Activated B cell treated with CpG ODN at 0.5 μM for 24 hours (primary cell): Measurements from ENCODE around the gene BNC2. TPM values are rescaled to one million over a fixed set of nuclear protein-coding genes. Genes with fewer than 3 reads are reported as not detected.

Experiments used
- ATAC-seq: fragments of 200-7000 bp; cut with Tn5 transposase; one replicate; pipeline ENCODE4 v1.10.0; 2021; ENCODE audit warnings: low read depth, mild to moderate bottlenecking, moderate library complexity
- CTCF ChIA-PET: fragments of 350-600 bp; sonication (Branson Sonifier 250); formaldehyde crosslinking; loops from one replicate; lab custom pipeline; 2021; ENCODE audit warnings: antibody characterized with exemption; lab: Charles Lee
- POLR2A ChIA-PET: fragments of 350-600 bp; sonication (Branson Sonifier 250); formaldehyde crosslinking; loops from one replicate; lab custom pipeline; 2021; ENCODE audit warnings: antibody characterized with exemption; lab: Charles Lee
- DNase-seq: peaks from one replicate; pipeline ENCODE4 v3.0.0; 2022
- H3K27ac Mint-ChIP-seq: one replicate; pipeline ENCODE4 v1.8.0; 2020; ENCODE audit warnings: mixed read lengths
- H3K27me3 Mint-ChIP-seq: one replicate; pipeline ENCODE4 v1.8.0; 2021; ENCODE audit warnings: mixed read lengths
- H3K36me3 Mint-ChIP-seq: one replicate; pipeline ENCODE4 v1.8.0; 2021; ENCODE audit warnings: low read depth, mixed read lengths
- H3K4me1 Mint-ChIP-seq: one replicate; pipeline ENCODE4 v1.8.0; 2021; ENCODE audit warnings: mixed read lengths
- H3K4me3 Mint-ChIP-seq: one replicate; pipeline ENCODE4 v1.8.0; 2020; ENCODE audit warnings: mild to moderate bottlenecking, mixed read lengths
- H3K9me3 Mint-ChIP-seq: one replicate; pipeline ENCODE4 v1.8.0; 2020; ENCODE audit warnings: mixed read lengths
- intact Hi-C: fragments of 100-400 bp; cut with micrococcal nuclease; formaldehyde crosslinking; loops from one replicate; pipeline ENCODE4 v1.15.1; 2024
- total RNA-seq: library from RNA; stranded (reverse); gene quantifications from 2 replicates; pipeline ENCODE4 v1.2.3, GENCODE V29; 2022
- TF ChIP-seq, protein P1 (sequence below): fragments of 200-600 bp; IDR thresholded peaks from one replicate; pipeline ENCODE4 v1.8.0; 2022; ENCODE audit warnings: antibody characterized with exemption, mild to moderate bottlenecking

BNC2 gene
- total RNA-seq, 1 donor from 2014 or later = not detected

DNA sequence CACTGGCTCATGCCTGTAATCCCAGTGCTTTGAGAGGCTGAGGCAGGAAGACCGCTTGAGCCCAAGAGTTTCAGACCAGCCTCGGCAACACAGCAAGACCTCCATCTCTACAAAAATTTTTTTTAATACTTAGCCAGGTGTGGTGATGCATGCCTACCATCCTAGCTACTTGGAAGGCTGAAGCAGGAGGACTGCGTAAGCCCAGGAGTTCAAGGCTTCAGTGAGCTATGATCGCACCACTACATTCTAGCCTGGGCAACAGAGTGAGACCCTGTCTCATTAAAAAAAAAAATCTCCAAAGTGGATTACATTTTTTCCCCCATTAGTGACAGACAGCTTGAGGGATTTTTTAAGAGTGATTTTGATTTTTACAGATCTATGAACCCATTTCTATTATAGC, 230.8 kb downstream of the BNC2 start:
- peaks cover 6% of the 10 kb centered on the region for H3K9me3 Mint-ChIP-seq
- H3K4me1 Mint-ChIP-seq = no peaks in the 10 kb centered on the region
- H3K36me3 Mint-ChIP-seq = no peaks in the 10 kb centered on the region
- H3K4me3 Mint-ChIP-seq = no peak overlapping the region
- ATAC-seq (no peak), DNase-seq (no peak)
- ChIA-PET POLR2A (no interaction called here), CTCF (no interaction called here)
- TF ChIP-seq, protein P1, sequence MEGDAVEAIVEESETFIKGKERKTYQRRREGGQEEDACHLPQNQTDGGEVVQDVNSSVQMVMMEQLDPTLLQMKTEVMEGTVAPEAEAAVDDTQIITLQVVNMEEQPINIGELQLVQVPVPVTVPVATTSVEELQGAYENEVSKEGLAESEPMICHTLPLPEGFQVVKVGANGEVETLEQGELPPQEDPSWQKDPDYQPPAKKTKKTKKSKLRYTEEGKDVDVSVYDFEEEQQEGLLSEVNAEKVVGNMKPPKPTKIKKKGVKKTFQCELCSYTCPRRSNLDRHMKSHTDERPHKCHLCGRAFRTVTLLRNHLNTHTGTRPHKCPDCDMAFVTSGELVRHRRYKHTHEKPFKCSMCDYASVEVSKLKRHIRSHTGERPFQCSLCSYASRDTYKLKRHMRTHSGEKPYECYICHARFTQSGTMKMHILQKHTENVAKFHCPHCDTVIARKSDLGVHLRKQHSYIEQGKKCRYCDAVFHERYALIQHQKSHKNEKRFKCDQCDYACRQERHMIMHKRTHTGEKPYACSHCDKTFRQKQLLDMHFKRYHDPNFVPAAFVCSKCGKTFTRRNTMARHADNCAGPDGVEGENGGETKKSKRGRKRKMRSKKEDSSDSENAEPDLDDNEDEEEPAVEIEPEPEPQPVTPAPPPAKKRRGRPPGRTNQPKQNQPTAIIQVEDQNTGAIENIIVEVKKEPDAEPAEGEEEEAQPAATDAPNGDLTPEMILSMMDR = no peak
- no peak overlapping the region for H3K27ac Mint-ChIP-seq
- H3K27me3 Mint-ChIP-seq = no peaks in the 10 kb centered on the region
- intact Hi-C loops = no loop called here

DNA sequence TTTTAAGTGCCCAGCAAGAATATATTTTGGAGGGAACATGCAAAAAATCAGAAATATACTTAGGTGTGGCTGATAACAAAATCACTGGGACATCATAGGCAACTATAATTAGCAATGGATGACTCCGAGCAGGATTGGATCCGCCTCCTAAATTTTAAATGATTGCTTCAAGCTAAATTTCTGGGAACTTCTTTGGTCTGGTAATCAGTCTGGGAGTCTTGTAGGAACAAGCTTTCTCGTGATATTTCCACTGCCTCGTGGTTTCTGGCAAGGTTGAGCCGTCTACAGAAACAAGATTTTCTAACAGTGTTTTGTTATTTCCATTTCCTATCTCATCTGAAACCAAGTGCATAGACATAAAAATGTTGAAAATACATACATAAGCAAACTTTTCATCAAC, 232.6 kb downstream of the BNC2 start:
- POLR2A ChIA-PET = no interaction called here
- TF ChIP-seq, protein P1 = no peak
- intact Hi-C loops = no loop called here
- DNase-seq (no peak), ATAC-seq (no peak)
- H3K4me1 Mint-ChIP-seq = no peaks in the 10 kb centered on the region
- H3K36me3 Mint-ChIP-seq = no peaks in the 10 kb centered on the region
- H3K27me3 Mint-ChIP-seq = no peaks in the 10 kb centered on the region
- H3K27ac Mint-ChIP-seq = no peak overlapping the region
- H3K9me3 Mint-ChIP-seq = peaks cover 6% of the 10 kb centered on the region
- CTCF ChIA-PET = no interaction called here
- no peak overlapping the region for H3K4me3 Mint-ChIP-seq

DNA sequence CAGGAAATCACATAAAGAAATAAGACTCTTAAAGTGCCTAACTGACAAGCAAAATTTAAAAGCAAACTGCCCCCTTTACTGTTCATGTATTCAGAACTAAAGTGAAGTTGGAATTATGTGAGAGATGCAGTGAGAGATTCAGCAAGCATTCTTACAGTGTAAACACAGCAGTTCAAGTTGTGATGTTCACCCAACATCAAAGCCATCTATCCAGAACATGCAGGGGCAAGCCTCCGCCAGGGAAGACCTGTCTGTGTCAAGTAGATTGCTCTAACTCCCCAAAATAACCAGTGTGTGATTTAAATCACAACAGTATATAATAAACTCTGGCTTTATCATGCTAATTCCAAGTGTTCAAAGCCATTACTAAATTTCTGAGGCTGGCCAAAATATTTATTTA, 233.3 kb downstream of the BNC2 start:
- TF ChIP-seq, protein P1 = no peak
- Mint-ChIP-seq H3K9me3 (peaks cover 4% of the 10 kb centered on the region), H3K36me3 (no peaks in the 10 kb centered on the region), H3K4me3 (no peak overlapping the region), H3K27me3 (no peaks in the 10 kb centered on the region), H3K4me1 (no peaks in the 10 kb centered on the region), H3K27ac (no peak overlapping the region)
- CTCF ChIA-PET = no interaction called here
- ATAC-seq (no peak), DNase-seq (no peak)
- POLR2A ChIA-PET = no interaction called here
- intact Hi-C loops = no loop called here

DNA sequence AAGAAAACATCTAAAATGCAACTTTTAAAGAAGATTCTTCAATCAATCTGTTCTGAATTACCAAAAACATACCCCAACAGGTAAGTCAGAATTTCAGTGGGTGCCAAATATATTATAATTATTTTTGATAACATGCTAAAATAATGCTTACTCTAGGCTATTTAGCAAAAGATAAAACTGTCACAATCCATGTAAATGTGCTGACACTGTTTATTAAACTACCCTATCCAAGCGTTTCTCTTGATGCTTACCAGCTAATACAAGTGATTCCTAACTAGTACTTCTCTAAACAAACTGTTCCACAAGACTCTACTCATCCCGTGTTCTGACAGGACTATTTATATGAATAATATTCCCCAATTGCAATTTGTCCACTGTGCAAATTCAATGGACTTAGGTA, 236.7 kb downstream of the BNC2 start:
- Mint-ChIP-seq H3K9me3 (no peaks in the 10 kb centered on the region), H3K27ac (no peak overlapping the region), H3K4me3 (no peak overlapping the region), H3K36me3 (no peaks in the 10 kb centered on the region), H3K4me1 (no peaks in the 10 kb centered on the region), H3K27me3 (no peaks in the 10 kb centered on the region)
- intact Hi-C loops = no loop called here
- POLR2A ChIA-PET = no interaction called here
- TF ChIP-seq, protein P1 = no peak
- ATAC-seq (no peak), DNase-seq (no peak)
- CTCF ChIA-PET = no interaction called here

DNA sequence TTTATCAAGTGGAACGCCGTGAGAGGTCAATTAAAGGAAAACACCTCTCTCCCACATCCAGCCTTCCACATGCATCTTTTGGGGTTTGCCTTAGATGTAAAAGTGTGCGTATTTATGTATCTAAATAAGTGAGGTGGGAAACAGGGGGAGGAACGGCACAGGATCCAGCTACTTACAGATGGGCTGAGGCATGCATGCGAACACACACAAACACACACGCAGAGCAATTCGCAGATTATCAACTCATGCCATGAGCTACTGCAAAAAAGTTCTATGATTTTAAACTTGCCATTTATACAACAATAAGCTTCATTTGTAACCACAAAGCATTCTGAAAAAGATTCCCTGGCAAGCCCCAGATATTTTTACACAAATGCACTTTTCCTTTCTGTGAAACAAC, 242.1 kb downstream of the BNC2 start:
- no peak overlapping the region for H3K4me3 Mint-ChIP-seq
- TF ChIP-seq, protein P1 = no peak
- H3K4me1 Mint-ChIP-seq = no peaks in the 10 kb centered on the region
- H3K36me3 Mint-ChIP-seq = no peaks in the 10 kb centered on the region
- no peaks in the 10 kb centered on the region for H3K27me3 Mint-ChIP-seq
- H3K9me3 Mint-ChIP-seq = no peaks in the 10 kb centered on the region
- CTCF ChIA-PET = no interaction called here
- DNase-seq = no peak
- POLR2A ChIA-PET = no interaction called here
- intact Hi-C loops = no loop called here
- no peak overlapping the region for H3K27ac Mint-ChIP-seq
- no peak for ATAC-seq
